SKM-1 (cell line): ENCODE measurements around the gene SMIM34.
"Not testable (repeated sequence)": the region's sequence is repeated elsewhere in the genome, so short reads cannot be mapped to it uniquely, and the experiment has no call there.

Source experiments
- DNase-seq: peaks from one replicate; lab custom pipeline; 2025; ENCODE audit not compliant: unreplicated experiment; lab: John Stamatoyannopoulos, UW

SMIM34 gene, protein sequence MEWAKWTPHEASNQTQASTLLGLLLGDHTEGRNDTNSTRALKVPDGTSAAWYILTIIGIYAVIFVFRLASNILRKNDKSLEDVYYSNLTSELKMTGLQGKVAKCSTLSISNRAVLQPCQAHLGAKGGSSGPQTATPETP

DNA sequence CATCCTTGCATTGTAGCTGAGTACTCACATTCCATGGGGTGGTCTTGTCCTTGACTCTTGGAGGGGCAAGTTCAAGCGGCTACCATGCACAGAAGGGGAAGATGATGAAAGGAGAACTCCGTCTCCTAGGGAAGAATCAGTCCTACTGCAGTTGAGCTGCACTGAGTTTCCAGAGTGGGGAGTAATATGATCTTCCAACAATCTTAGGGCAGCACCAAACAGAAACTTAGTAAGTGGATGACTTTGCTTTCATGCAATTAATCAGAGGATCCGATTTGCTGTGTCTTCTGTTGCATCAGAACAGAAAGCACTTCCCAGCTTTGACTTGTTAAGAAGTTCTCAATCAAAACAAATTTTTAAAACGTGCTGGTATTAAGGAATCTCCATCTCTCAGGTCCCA lies at the start of gene SMIM34:
Gene SMIM34, minus strand, starts transcription at position 147 of the 400 bp plus-strand sequence. Its CDS starts 112 bp downstream, at position 35.
- not testable (repeated sequence) for DNase-seq

DNA sequence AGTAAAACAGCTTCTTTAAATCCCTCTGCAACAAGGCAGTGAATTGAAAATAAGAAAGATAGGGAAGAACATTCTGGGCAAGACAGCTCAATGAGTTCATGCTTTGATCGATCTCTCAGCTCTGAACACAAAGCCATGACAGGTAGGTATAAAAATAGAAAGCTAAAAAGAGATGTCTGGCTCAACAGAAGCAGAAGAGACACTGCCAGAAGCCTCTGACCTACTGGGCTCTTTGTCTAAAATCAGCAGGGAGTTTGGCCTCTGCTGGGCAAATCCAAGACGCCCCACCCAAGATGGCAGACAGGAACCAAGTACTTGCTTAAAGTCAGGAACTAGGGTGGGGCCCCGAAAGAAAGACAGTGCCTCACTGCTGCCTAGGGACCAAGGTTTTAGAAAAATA lies 43.6 kb upstream of the SMIM34 start:
- not testable (repeated sequence) for DNase-seq

DNA sequence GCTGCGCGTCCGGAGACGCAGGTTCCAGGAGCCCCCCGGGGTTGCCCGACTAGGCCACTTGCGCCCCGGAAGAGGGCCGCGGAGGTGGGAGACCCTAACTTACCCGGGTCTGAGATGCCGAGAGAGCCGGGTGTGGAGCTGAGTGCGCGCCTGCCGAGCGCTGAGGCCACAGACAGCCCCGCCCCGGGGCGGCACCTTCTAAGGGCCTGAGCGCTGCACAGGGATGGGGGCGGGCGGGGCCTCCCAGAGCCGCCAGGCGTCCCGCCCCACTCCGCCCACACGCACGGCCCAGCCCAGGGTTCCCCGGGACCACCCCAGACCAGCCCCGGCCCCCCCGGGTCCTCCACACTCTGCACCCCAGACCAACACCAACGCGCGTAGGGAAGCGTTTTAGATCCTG lies 35.7 kb upstream of the SMIM34 start:
- not testable (repeated sequence) for DNase-seq

DNA sequence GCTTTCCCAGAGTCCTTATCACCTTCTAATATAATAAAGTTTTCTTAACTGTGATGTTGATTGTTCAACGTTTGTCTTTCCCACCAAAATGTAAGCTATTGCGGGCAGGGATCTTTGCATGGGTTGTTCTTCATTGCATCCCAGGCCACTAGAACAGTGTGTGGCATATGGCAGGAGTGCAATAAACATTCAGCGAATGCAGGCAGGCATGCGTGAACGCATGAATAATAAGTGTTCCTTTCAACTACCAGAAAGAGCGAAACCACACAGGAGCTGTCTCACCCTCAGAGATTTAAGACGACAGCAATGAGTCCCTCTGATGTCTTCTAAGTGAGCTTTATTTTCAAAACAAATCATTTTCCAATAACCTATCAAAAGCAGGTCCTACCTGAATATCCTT lies 34.5 kb upstream of the SMIM34 start:
- not testable (repeated sequence) for DNase-seq

- DNase-seq = not testable (repeated sequence)
Measured at GRCh38 chr21:34456180-34456579, 32.4 kb upstream of the SMIM34 start.

- not testable (repeated sequence) for DNase-seq
Measured at GRCh38 chr21:34455628-34456027, 31.9 kb upstream of the SMIM34 start.

GRCh38 chr21:34447018-34447417 lies 23.3 kb upstream of the SMIM34 start:
- DNase-seq = not testable (repeated sequence)

GRCh38 chr21:34443486-34443885 lies 19.7 kb upstream of the SMIM34 start:
- not testable (repeated sequence) for DNase-seq

DNA sequence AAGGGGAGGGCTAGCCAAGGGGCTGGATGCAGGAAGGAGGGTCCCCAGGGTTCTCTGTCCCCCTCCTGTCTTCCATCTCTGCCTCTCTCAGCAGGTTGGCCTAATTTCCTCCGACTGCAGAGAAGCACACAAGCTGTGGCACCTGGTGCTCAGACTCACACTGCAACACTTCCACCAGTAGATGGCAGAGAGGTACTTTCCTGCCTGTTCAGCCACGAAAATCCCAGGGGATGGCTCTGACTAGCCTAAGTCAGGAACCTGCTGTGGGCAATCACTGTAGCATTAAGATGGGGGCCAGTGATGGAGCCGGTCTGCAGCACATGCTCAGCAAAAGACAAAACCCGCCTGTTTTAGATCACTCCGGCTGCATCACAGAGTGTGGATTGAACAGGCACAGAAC lies 6.0 kb upstream of the SMIM34 start:
- DNase-seq = not testable (repeated sequence)

- DNase-seq = not testable (repeated sequence)
Measured at GRCh38 chr21:34428441-34428840, 4.7 kb upstream of the SMIM34 start.

- not testable (repeated sequence) for DNase-seq
Measured at GRCh38 chr21:34427339-34427738, 3.6 kb upstream of the SMIM34 start.

GRCh38 chr21:34417448-34418077 lies 6.2 kb downstream of the SMIM34 start:
- DNase-seq = not testable (repeated sequence)

- DNase-seq = not testable (repeated sequence)
Measured at GRCh38 chr21:34407294-34407693, 16.5 kb downstream of the SMIM34 start.

GRCh38 chr21:34406676-34407075 lies 17.1 kb downstream of the SMIM34 start:
- not testable (repeated sequence) for DNase-seq

DNA sequence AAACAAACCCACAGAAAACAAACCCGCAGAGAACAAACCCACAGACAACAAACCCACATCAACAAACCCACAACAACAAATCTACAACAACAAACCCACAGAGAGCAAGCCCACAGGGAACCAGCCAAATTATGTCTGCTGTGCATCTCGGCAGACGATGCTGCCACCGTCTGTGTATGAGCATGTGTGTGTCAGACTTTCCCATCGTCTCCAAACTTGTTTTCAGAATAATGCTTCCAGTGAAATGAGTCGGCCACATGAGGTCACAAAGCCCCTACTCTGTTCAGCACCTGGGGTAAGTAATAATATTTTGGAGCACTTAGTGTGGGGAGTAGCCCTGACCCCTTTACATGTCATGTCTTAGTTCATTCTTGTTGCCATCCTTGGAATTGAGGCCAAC lies 17.6 kb downstream of the SMIM34 start:
- not testable (repeated sequence) for DNase-seq

- not testable (repeated sequence) for DNase-seq
Measured at GRCh38 chr21:34405686-34406085, 18.1 kb downstream of the SMIM34 start.

- DNase-seq = not testable (repeated sequence)
Measured at GRCh38 chr21:34404742-34405141, 19.0 kb downstream of the SMIM34 start.

DNA sequence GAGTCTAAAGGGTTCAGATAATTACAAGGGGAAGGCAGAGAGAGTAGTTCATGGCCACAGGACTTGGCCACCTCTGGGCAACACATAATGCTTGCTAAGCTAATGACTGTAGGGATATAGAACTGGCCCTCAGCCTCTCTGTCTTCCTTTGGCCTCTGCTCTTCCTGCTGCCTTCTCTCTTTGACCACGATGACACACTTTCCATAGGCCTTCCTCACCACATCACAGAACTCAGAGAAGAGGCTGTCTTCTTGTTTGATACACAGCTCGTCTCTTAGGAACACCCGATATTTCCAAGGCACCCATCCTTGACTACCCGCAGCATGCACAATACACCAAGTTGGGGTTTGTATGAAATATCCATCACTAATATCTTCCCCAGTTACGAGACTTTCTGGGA lies 23.2 kb downstream of the SMIM34 start:
- not testable (repeated sequence) for DNase-seq

DNA sequence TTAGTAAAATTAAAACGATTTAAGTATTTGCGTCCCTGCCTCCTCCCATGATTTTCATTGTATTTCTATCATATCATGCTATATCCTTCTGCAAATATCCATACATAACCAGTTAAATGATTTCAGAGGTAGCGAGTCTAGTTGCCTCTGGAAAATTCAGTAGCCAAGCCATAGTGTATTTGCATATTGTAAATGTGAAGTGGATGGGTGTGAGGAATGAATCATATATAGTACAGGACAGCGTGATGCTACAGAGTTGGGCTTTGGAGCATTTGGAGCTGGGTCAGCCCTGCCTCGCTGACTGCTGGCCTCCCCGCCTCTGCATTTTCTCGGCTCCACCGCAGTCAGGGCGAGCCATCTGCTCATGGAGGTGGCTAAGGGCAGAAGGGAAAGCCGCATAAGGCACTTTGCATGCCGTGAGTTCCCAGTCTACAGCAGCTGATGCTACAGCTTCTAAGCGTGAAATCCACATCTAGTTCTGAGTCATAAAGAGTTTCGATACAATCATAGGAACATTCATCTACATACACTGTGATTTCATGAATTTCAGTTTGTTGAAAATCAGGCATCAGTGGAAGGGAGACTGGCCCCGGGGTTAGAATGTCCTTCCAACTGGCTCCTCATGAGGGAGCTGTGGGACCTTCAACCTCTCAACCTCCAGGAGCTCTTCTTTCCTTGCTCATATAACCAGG lies 39.9 kb downstream of the SMIM34 start:
- not testable (repeated sequence) for DNase-seq

DNA sequence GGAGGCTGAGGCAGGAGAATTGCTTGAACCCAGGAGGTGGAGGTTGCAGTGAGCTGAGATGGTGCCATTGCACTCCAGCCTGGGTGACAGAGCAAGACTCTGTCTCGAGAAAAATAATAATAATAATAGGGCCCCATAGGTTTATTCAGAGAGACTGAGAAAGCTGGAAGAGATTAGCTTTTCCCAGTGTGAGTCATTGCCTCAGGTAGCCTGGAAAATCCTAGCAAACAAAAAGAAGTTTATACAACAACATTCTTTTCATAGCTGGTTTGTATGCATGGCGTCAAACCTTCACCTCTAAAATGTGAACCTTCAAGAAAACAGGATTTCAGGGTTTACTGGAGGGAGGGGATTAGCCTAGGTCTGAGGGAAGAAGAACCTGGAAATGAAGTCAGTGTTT lies 40.6 kb downstream of the SMIM34 start:
- not testable (repeated sequence) for DNase-seq

DNA sequence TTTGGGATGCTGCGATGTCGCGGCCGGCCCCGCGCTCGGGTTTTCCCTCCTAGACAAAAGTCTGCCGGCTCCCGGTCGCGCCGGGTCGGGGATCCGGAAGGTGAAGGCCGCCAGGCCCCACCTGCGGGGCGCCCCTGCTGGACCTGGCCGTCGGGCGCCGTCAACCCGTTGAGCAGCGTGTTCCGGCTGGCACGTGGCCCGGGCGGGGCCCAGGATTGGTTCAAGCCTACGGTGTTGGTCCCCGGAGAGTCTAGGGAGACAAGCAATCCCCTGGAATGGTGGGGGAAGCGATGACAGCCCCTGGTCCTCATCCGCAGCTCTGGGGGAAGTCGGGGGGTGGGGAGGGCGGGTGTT lies 48.2 kb downstream of the SMIM34 start:
- DNase-seq = not testable (repeated sequence)

GRCh38 chr21:34374940-34375618 lies 48.7 kb downstream of the SMIM34 start, which contains the start of gene SMIM11:
Gene SMIM11, plus strand, starts transcription at chr21:34375507. Its CDS starts 3,998 bp downstream, at chr21:34379505.
- DNase-seq = not testable (repeated sequence)
